ENCODE measurements around the gene TFB2M. TPM values are rescaled to one million over a fixed set of nuclear protein-coding genes. Genes with fewer than 3 reads are reported as not detected.

The TFB2M gene
- total RNA-seq, 4 donors from 2014 or later = 6.2 to 17.7 (median 12.4) TPM

- Histone ChIP-seq H3K27me3 (no peaks in the 10 kb centered on the region), H3K4me3 (no peak overlapping the region), H3K4me1 (no peaks in the 10 kb centered on the region), H3K36me3 (no peaks in the 10 kb centered on the region), H3K27ac (no peak overlapping the region), H3K9me3 (no peaks in the 10 kb centered on the region)
- intact Hi-C loops (cut with DNase I) = loop anchor here (10.0 kb wide), 1 partner anchor 477 kb away; no protein-coding TSS in a partner anchor
- no peak for DNase-seq
- TF ChIP-seq CTCF (IDR thresholded peaks at IDR 0.05) (no peak), POLR2A (IDR thresholded peaks at IDR 0.05) (no peak)
- WGBS, 2 donors = 89 to 94% methylated on average over 7 of the region's 7 CpGs
Measured at GRCh38 chr1:246491551-246492053, 74.5 kb downstream of the TFB2M start.

Small RNAs within 50 kb of the gene (small RNA-seq; reads per million reads assigned to genes)
- gene AL356583.2 = 0 reads per million in 4 donors

Other genes with a start within 250 kb of the TFB2M start
- gene SMYD3, start 59.0 kb downstream of the TFB2M start, total RNA-seq = 10 to 100 TPM in 2 of 4 donors, 1 to 10 TPM in 2; 8.4 to 15.8 (median 11.5) TPM
- gene CNST, start 195 bp upstream of the TFB2M start, total RNA-seq = 10 to 100 TPM in 2 of 4 donors, 1 to 10 TPM in 2; 7.5 to 31.5 (median 12.4) TPM
- gene SCCPDH, start 158.1 kb upstream of the TFB2M start, total RNA-seq = 1 to 10 TPM in 3 of 4 donors, under 1 TPM in 1; 0.95 to 8.2 (median 3.8) TPM